ENCODE results near the gene KIAA1217. TPM values are rescaled to one million over a fixed set of nuclear protein-coding genes. Genes with fewer than 3 reads are reported as not detected.

The KIAA1217 gene
- polyA plus RNA-seq, 3 donors, result not detected

GRCh38 chr10:24382979-24383663 lies 174.2 kb downstream of the KIAA1217 start:
- 47% methylated on average over 3 of the region's 12 CpGs for WGBS (ENCODE audit: insufficient coverage)
- H3K27ac ChIP-seq (ENCODE audit: low read depth in 1 of 2, low read length in 2 of 2), result no peak overlapping the region
- H3K27me3 ChIP-seq (ENCODE audit: control insufficient read depth in 2 of 2, insufficient read depth in 2 of 2, low read length in 2 of 2), result no peaks in the 10 kb centered on the region
- H3K36me3 ChIP-seq (replicated peaks in 1 of 2; ENCODE audit: control insufficient read depth in 1 of 2, insufficient read depth in 2 of 2, low read length in 2 of 2), result no peaks in the 10 kb centered on the region
- H3K9ac ChIP-seq (ENCODE audit: insufficient read depth, low read length, poor library complexity, severe bottlenecking), result no peak overlapping the region
- intact Hi-C loops (cut with micrococcal nuclease), result no loop called here
- H4K20me1 ChIP-seq (ENCODE audit: insufficient read depth, low read length), result no peaks in the 10 kb centered on the region
- Mint-ChIP-seq H3K27ac (no peak overlapping the region), H3K9me3 (peaks cover 0 to 8% (median 0%) of the 10 kb centered on the region in 7 donors), H3K4me1 (no peaks in the 10 kb centered on the region), H3K36me3 (no peaks in the 10 kb centered on the region), H3K4me3 (no peak overlapping the region), H3K27me3 (ENCODE audit: low read depth in 3 of 3) (peaks cover 0 to 4% (median 1%) of the 10 kb centered on the region in 3 donors)
- no peak overlapping the region for H3K4me2 ChIP-seq (replicated peaks; ENCODE audit: extremely low read depth, low read length, poor library complexity, severe bottlenecking)
- no peak overlapping the region for H3K4me3 ChIP-seq (replicated peaks in 1 of 3; ENCODE audit: low read depth in 2 of 3, low read length in 3 of 3)
- H3K4me1 ChIP-seq (ENCODE audit: control insufficient read depth in 1 of 2, insufficient read depth in 2 of 2, low read length in 2 of 2), result no peaks in the 10 kb centered on the region
- no peaks in the 10 kb centered on the region for H3K79me2 ChIP-seq (ENCODE audit: insufficient read depth, low read length)
- DNase-seq, result no peak
- H3K9me3 ChIP-seq (replicated peaks in 1 of 2; ENCODE audit: control insufficient read depth in 1 of 2, insufficient read depth in 1 of 2, low read length in 2 of 2), result no peaks in the 10 kb centered on the region
- no peak overlapping the region for H2AFZ ChIP-seq (ENCODE audit: insufficient read depth, low read depth, low read length, poor library complexity, severe bottlenecking)
- no peak for TF ChIP-seq CTCF (IDR thresholded peaks at IDR 0.05)

- peaks cover 0 to 4% (median 0%) of the 10 kb centered on the region in 3 donors for H3K27me3 Mint-ChIP-seq (ENCODE audit: low read depth in 3 of 3)
- 31% methylated on average over 10 of the region's 10 CpGs for WGBS (ENCODE audit: insufficient coverage)
- no peak overlapping the region for H3K4me3 Mint-ChIP-seq
- Histone ChIP-seq H3K79me2 (ENCODE audit: insufficient read depth, low read length) (no peaks in the 10 kb centered on the region), H3K4me3 (replicated peaks in 1 of 3; ENCODE audit: low read depth in 2 of 3, low read length in 3 of 3) (no peak overlapping the region), H3K27me3 (ENCODE audit: control insufficient read depth in 2 of 2, insufficient read depth in 2 of 2, low read length in 2 of 2) (no peaks in the 10 kb centered on the region), H3K4me2 (replicated peaks; ENCODE audit: extremely low read depth, low read length, poor library complexity, severe bottlenecking) (no peak overlapping the region), H3K9me3 (replicated peaks in 1 of 2; ENCODE audit: control insufficient read depth in 1 of 2, insufficient read depth in 1 of 2, low read length in 2 of 2) (no peaks in the 10 kb centered on the region), H3K27ac (ENCODE audit: low read depth in 1 of 2, low read length in 2 of 2) (no peak overlapping the region), H3K9ac (ENCODE audit: insufficient read depth, low read length, poor library complexity, severe bottlenecking) (no peak overlapping the region), H4K20me1 (ENCODE audit: insufficient read depth, low read length) (no peaks in the 10 kb centered on the region), H2AFZ (ENCODE audit: insufficient read depth, low read depth, low read length, poor library complexity, severe bottlenecking) (no peak overlapping the region), H3K36me3 (replicated peaks in 1 of 2; ENCODE audit: control insufficient read depth in 1 of 2, insufficient read depth in 2 of 2, low read length in 2 of 2) (no peaks in the 10 kb centered on the region), H3K4me1 (ENCODE audit: control insufficient read depth in 1 of 2, insufficient read depth in 2 of 2, low read length in 2 of 2) (no peaks in the 10 kb centered on the region)
- no peaks in the 10 kb centered on the region for H3K4me1 Mint-ChIP-seq
- H3K36me3 Mint-ChIP-seq, result no peaks in the 10 kb centered on the region
- peak in 1 of 3 donors; percentile 36 for DNase-seq
- no peak for TF ChIP-seq CTCF (IDR thresholded peaks at IDR 0.05)
- intact Hi-C loops (cut with micrococcal nuclease), result no loop called here
- no peak overlapping the region for H3K27ac Mint-ChIP-seq
- peaks cover 0 to 8% (median 0%) of the 10 kb centered on the region in 7 donors for H3K9me3 Mint-ChIP-seq
Measured at GRCh38 chr10:24383681-24384106, 174.8 kb downstream of the KIAA1217 start.
